GM21367 (cell line): Measurements from ENCODE around the gene STIMATE.
A peak's percentile ranks its signal among the peaks of the same experiment; 100 is the strongest.

Source experiments
- ATAC-seq: cut with Tn5 transposase; IDR thresholded peaks from one replicate; pipeline ENCODE4 v1.9.1; 2021; ENCODE audit not compliant: unreplicated experiment

Gene STIMATE

GRCh38 chr3:52897130-52898122 is at the start of gene STIMATE:
Gene STIMATE, minus strand, starts transcription at chr3:52897548. Its CDS starts 98 bp downstream, at chr3:52897450.
- ATAC-seq, result peak; percentile 82

GRCh38 chr3:52939600-52939999 is 42.3 kb upstream of the STIMATE start:
- no peak for ATAC-seq

GRCh38 chr3:52934630-52935530 is 37.5 kb upstream of the STIMATE start:
- ATAC-seq, result no peak

GRCh38 chr3:52931889-52932288 is 34.5 kb upstream of the STIMATE start:
- no peak for ATAC-seq

DNA sequence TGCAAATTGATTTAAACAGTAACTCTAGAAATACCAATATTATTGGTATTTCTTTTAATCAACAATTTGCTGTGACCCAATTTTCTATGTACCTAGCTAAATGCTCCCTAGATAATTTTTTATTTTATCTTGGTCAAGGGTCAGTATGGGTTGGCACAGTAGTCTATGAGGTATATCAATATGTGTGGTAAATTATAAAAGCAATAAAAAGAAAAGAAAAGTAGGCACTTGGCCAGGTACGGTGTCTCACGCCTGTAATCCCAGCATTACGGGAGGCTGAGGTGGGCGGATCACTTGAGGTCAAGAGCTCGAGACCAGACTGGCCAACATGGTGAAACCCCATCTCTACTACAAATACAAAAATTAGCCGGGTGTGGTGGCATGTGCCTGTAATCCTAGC is 34.0 kb upstream of the STIMATE start:
- no peak for ATAC-seq

DNA sequence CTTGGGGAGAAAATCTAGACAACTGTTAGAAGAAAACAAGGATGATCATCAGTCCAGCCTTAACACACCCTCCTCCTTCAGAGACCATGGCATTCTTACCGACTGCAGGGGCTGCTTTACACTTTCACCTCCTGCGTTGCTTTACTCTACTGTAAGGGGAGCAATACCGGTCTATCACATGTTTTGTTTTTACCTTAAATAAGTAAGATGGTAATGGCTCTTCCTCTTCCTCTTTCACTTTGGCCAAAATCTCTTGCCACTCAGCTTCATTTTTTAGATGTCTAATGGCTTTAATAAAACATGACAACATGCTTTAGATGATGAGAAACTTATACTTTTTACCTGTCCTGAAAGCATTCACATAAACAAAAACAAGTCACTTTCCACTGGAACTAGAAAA is 33.4 kb upstream of the STIMATE start:
- ATAC-seq, result no peak

- no peak for ATAC-seq
Measured at GRCh38 chr3:52926554-52926953, 29.2 kb upstream of the STIMATE start.

- no peak for ATAC-seq
Measured at GRCh38 chr3:52925405-52926313, 28.3 kb upstream of the STIMATE start.

DNA sequence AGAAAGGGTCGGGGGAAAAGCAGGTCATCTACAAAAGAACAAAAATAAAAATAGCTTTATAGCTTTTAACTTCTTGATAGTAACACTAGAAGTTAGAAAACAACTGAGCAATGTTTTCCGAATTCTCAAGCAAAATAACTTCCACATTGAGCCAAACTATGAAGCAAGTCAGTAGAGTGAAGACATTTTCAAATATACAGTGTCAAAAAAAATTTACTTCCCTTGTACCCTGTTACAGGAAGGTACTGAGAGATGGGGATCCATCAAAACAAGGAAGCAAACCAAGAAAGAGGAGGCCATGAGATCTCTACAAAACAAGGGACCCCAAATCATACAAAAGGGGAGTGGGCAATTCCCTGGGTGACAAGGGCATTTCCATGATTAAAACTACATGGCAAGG is 26.6 kb upstream of the STIMATE start:
- ATAC-seq, result no peak

- no peak for ATAC-seq
Measured at GRCh38 chr3:52920841-52921240, 23.5 kb upstream of the STIMATE start.

DNA sequence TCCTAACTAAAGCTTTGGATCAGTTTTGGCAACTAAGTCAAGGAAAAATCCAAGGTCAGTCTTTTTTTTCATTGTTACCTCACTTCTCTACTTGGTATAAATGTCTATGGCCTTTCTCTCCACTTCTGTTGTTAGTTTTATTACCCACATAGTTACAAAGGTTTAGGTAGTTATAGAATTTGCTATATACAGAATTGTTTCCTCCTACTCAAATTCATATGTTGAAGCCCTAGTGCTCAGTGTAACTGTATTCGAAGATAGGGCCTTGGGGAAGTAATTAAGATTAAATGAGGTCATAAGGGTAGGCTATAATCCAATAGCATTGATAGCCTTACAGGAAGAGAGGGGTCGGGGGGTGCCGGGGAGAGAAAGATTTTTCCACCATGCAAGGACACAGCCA is 19.7 kb upstream of the STIMATE start:
- ATAC-seq, result no peak

- no peak for ATAC-seq
Measured at GRCh38 chr3:52915294-52915693, 17.9 kb upstream of the STIMATE start.

DNA sequence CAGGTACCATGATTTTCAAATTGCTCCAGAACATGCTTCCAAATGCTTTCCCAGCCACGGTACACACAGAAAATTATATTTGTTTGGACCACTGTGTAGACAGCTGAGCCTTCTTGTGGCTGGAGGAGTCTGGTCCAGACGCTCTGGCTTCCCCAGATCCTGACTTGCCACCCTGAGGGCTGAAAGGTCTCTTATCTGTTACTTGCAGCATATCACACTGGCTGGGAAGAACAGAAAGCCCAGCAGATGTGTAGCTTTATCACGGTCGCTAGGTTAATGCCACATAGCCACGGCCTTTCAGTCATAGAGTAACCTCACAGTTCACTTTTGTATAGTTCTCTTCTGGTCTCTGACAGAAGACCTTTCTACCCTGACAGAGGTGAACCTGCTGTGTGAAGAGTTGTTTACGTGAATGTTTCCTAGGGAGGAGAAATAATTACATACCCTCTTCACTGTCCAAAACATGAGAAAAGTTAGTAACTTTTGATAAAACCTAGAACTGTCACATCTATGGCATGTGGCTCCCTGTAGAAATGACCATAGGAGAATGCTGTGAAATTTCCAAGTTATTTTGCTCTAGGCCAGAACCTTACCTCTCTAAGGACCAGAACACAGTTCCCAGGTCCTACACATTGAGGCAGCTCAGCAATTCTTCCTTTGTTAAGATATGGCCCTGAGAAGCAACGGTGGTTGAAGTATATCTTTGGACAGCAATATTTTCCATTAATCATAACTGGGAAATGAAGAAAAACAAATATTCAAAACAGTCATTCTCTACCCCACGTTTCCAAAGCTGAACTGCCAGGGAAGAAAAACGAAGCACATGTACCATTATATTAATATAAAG is 15.8 kb upstream of the STIMATE start:
- no peak for ATAC-seq

DNA sequence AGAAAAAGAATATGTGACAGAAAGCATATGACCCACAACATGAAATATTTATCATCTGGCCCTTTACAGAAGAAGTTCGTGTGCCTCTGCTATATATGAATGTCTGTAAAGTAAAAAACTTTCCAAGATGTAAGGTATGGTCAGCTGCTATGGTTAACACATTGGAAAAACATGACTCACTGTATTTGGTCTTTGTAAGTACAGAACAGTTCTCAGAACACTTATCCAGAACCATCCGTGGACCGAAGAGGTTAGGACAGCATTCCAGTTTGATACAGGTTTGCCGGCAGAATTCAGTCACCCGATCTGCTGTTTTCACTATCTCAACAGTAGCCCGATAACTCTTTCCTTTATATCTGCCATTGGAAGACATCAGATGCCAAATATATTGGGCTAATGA is 13.5 kb upstream of the STIMATE start:
- no peak for ATAC-seq

DNA sequence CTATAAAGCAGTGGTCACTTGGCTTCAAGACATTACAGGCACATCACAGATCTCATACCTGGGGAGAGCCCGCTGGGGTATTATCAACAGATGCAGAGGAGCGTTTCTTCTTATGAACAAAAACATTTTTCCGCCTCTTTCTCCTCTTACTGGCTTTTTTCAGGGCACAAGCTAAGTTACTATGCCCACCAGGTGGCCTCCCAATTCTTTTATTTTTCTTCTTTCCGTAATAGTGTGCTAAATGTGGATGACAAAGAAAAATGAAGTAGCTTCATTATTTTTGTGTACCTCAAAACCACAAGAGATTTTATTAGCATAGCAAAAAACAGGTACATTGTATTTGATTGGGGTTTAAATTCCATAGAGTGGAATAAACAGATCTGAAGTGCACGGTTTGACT is 10.1 kb upstream of the STIMATE start:
- ATAC-seq, result no peak

GRCh38 chr3:52904552-52904951 is 7.2 kb upstream of the STIMATE start:
- no peak for ATAC-seq

GRCh38 chr3:52904000-52904399 is 6.7 kb upstream of the STIMATE start:
- no peak for ATAC-seq

- no peak for ATAC-seq
Measured at GRCh38 chr3:52896613-52897012, 735 bp downstream of the STIMATE start.

DNA sequence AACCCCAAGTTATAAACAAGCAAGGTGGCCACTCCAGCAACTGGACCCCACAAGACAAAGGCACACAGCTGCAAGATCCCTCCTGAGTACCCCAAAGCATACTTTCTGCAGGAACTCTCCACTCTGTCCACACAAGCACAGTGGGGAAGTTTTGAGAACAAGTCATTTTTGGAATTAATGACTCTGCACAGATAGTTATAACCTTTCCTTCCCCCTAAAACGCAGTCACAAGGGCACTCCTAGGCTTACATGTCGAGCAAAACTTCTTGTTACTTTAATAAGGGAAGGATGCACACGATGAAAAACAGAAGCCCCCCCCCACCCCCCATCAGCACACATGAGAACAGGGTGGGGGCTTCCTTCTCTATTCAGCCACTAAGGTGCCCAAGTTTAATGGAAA is 1.2 kb downstream of the STIMATE start:
- no peak for ATAC-seq

- no peak for ATAC-seq
Measured at GRCh38 chr3:52895418-52895817, 1.9 kb downstream of the STIMATE start.
